Measurements from ENCODE around the gene UBXN11.

Gene UBXN11

DNA sequence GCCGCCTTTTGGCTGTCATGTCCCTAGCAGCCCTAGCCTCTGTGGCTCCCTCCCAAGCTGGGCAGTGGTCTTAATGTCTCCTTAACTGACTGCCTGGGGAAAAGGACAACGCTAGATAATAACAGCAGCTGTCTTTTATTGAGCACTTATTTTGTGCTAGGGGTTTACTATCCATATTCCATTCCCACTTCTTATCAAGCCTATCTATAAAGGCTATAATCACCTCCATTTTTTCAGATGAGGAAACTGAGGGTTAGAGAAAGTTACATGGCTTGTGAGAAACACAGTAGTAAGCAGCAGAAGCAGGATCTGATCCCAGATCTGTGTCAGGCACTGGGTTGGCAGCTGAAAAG is 20.4 kb downstream of the UBXN11 start:
- no peak for DNase-seq

DNA sequence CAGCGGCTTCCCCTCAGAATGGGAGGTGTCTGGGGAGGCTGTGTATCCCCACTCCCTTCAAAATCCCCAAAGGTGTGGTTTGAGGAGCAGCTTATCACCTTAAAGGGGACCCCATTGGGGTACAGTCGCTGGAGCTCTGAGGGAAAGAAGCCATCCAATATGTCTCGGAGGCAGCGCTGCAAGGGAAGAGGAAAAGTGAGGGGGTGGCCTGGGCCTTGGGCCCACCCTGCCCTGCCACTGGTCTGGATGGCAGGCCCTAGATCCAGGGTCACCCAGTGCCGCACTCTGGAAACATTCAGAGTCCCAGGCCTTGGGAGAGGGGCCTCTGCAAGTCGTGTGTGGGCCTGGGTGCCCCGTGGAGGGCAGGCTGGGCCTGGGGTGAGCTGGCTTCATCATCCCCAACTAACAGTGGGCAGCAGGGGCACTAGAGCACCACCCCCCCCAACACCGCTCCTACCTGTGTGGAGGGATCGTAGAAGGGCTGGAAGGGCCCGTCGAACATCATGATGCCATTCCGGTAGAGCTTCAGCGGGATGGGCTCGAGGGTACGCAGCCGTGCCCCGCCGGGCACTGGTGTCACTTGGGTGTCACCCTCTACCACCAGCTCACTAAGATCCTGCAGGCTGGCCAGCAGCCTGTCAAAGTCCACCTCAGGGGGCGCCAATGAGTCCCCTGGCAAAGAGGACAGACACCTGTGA is 20.9 kb downstream of the UBXN11 start:
- DNase-seq, result no peak

DNA sequence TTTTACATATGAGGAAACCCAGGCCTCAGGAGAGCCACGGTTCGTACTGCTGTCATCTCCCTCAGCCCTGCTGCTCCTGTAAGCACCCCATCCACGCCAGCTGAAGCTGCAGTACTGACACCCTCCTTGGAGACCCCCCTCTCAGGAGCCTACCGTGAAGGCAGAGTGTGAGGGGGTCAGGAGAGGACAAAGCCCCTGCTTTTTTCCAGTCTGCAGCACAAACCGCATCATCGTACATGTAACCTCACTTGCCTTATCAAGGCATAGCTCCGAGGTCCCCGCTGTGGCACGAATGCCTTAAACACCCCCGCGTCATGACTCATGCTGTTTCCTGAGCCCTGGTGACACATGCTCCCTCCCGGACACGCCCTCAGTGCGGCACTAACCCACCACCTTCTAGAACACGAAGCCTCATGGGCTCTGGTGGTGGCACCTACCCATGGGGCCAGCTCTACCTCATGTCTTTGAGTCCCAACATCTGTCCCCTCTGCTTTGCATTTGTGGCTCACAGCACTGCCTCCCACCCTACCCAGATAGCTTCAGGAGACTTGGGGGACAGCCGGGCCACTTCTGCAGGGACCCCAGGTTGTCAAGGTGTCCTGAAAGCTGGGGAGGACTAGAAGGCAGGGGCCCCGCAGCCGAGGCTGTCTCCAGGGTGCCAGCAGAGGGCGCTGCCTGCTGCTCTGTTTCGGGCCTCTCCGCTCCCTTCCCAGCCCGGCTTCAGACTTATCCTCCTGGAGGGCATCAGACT is 21.7 kb downstream of the UBXN11 start:
- peak in 17 of 56 donors; percentile 7 to 60 (median 18) for DNase-seq

DNA sequence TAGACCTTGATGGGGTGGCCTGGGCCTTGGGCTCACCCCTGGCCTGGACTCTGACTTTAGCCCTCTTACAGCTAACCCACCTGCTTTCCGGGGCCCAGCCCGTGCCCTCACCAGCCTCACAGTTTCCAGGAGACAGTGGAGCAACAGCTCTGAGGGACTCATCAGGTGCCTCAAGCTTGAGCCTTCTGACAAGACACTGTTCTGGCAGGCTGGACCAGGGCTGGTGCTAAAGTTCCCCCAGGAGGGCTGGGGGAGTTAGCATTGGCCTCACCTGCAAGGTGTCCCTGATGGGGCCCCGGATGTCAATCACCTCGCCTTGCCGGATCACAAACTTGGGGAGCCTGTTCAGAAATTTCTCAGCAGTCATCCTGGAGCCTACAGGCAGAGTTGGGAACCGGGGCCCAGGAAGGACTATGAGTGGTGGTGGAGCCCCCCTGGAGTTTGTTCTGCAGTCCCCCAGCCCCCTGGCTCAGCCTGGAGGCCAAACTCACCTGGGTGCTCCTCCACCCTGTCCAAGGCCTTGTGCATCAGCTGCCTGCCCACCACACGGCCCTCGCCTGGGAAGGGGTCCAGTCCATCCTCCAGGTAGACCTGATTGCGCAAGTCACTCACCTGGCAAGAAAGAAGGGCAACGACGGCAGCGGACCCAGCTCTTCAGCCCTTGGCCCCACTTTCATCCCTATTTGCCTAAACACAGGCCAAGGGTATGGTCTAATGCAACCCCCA is 22.4 kb downstream of the UBXN11 start:
- DNase-seq, result no peak

DNA sequence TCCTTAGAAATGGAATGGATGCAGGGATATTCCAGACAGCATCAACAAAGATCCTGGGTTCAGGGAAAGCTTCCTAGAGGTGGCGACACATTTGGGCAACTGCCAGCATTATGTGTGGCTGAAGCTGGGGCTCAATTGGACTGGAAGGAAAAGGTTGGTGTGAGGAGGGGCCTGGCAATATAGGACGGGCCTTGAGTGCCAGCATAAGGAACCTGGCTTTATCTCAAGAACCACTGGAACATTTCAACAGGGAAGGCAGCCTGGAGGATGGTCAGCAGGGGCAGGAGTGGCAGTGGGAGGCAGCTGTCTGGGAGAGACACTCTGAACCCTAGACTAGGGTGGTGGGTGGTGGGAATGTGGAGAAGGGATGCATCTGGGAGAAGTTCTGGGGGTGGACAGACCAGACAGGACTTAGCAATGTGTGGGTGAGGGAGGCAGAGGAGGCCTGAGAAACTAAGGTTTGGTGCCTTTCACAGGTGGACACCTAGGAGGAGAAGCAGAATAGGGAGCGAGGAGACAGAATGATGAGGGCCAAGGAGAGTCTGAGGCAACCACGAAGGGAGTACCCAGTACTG is 23.1 kb downstream of the UBXN11 start:
- DNase-seq, result no peak

DNA sequence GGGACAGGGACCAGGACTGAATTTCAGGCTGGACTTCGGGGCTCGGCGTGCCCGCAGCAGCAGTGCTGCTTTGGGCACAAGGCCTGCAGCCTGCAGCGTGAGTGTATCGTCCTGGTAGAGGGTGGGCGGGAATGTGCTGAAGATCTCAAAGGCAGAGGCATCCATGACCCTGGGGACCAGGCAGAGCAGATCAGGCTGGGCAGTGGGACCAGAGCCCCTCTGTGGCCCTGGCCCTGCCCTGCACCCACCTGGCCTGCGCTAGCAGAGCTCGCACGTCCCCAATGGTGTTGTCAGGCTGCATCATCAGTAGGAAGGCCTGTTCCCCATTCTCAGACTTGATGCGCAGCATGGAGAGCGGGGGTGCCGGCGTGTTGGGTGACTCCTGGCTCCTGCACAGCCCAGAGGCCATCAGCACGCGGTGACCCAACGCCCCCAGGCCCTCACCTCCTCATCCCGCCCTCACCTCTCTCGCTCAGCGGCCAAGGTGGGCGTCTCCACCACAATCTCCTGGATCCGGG is 24.0 kb downstream of the UBXN11 start:
- no peak for DNase-seq

DNA sequence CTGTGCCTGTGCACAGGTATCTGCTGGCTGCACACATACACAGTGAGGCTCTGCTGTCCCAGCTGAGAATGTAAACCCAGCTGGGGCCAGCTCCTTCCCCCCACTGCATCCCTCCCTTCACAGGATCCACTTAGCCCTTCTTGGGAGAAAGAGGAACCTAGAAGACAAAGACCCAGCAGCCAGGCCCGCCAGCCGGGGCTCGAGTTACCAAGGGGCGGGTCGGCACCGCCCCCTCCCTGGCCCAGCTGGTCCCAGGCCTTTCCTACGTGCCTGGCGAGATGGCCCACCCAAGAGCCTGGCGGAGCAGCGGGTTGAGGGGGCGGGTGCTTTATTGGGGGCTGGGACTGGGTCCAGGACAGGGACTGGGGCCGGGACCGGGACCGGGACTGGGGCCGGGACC is 24.5 kb downstream of the UBXN11 start:
- no peak for DNase-seq

DNA sequence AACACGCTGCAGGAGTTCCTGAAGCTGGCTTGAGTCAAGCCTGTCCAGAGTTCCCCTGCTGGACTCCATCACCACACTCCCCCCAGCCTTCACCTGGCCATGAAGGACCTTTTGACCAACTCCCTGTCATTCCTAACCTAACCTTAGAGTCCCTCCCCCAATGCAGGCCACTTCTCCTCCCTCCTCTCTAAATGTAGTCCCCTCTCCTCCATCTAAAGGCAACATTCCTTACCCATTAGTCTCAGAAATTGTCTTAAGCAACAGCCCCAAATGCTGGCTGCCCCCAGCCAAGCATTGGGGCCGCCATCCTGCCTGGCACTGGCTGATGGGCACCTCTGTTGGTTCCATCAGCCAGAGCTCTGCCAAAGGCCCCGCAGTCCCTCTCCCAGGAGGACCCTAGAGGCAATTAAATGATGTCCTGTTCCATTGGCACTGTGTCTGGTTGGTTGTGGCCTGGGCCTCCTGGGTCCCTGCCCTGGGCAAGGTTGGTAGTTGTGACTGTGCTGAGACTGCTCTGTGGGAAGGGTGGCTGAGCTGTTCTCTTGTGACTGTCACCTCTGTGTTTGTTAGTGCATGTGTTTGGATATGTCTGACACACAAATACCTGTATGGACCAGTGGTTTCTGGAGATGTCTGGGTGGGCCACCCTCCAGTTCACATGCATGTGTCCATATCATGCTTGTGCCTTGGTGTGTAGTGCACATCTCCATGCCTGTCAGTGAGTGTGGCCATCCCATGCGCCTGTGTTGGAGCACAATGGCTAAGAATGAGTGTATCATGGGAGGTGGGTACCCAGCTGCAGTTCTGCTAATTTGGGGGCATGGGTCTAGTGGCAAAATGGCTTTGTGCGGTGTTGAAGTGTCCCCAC is 25.1 kb downstream of the UBXN11 start:
- DNase-seq, result no peak

DNA sequence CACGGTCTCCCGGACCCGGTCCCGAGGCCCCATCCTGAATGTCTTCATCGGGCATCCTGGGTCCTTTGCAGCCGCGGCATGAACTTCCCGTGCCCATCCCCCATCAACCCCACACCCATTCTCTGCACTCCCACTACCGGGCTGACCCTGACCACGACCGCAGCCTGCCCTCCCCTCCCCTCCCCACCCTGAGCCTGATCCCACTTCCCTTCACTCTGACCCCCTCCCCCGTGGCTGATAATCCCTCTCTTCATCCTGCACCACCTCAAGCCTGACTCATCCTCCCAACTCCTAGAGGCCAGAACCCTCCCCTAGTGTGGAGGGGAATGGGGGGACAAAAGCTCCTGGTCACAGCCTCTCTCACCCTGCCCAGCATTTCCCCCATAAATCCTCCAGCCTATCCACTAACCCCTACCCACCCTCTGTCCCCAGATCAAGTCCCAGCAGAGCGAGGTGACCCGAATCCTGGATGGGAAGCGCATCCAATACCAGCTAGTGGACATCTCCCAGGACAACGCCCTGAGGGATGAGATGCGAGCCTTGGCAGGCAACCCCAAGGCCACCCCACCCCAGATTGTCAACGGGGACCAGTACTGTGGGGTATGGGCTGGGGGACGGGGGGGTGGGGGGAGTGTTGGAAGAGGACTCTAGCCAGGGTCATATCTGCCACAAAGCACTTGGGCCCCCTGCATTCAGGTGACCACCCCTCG is 25.9 kb downstream of the UBXN11 start:
- DNase-seq, result peak in 4 of 56 donors; percentile 49 to 75 (median 56)

DNA sequence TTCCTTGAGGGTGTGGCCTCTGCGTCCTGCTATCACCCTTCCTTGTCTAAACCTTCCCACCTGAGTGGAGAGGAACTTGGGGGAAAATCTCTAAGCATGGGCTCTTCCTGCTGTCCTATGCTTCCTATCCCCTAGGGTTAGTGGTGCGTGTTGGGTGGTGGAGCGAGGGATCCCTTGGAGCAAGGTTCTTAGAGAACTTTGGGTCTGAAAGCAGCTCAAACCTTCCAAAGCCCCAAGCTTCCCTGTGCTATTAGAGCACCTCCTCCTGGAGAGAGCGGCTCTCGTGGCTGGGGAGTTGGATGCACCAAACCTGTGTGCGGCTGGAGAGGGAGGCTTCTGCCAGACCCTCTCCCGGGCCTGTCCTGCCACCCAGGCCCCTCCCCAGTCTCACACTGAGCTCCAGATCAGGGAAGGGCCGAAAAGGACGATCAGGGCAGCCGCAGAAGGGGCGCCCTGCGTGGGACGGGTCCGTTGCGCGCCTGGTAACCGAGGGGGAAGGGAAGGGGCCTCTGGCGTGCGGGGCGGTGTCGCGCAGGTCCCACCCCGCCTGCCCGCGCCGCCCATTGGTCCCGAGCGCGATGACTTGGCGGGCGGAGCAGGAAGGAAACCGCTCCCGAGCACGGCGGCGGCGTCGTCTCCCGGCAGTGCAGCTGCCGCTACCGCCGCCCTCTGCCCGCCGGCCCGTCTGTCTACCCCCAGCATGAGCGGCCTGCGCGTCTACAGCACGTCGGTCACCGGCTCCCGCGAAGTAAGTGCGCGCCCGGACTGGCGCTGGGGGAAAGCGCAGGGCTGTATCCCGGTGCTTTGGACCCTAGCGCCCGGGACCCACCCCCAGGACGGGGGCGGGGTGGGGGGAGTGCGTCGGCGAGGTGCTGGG is 26.7 kb downstream of the UBXN11 start, which contains the start of gene SH3BGRL3:
Gene SH3BGRL3, plus strand, starts transcription at position 631 of the 877 bp plus-strand sequence. Its CDS starts 70 bp downstream, at position 701.
- DNase-seq, result peak in 53 of 56 donors; percentile 17 to 90 (median 72)

DNA sequence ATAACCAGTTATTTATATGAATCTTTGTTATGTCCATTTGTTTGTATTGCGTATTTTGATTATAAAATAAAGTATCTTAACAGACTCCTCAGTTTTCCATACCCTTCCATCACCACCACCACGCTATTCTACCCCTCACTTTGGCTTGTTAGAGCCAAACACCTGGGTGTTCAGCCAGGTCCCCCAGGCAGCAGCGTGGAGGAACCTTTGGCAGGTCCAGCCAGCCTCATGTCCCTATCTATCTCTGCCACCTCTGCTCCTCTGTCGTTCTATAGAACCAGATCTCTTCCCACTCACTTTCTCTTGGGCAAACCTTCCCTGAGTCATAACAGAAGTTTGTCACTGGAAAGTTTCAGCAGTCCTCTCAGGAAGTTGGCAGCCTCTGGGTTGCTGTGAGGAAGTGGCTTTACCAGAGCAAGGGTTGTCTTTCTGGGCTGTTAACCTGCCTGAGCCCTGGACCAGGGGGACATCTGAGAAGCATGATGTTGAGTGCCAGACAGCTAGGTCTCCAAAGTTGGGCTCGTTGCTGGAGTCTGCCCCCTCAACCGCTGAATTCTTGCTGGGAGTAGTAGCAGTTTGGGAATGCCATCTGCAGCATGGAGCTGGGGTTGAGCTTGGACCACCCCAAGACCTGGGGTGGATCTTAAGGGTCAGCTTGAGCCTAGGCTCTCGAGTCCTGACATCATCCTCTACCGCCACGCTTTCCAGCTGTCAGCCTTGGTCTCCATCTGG is 27.5 kb downstream of the UBXN11 start:
- DNase-seq, result peak in 1 of 56 donors; percentile 34

DNA sequence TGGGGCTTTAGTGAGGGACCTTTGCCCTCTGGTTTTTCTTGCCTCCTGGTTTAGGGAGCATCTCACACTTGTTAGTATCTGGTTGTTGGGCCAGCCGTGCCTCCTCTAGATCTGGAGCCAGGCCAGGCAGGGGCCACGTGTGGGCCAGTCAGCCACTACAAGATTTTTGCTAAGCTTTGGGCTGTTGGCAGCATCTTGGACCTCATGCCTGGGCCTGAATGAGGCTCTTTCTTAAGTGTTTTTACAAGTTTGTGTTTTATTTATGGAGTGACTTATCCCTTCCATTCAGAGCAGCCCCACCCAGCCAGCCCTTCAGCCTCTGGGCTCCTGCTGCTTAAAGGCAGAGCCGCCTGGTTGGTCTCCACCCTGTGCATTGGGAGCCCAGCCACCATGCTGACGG is 28.1 kb downstream of the UBXN11 start:
- peak in 13 of 56 donors; percentile 11 to 39 (median 24) for DNase-seq

DNA sequence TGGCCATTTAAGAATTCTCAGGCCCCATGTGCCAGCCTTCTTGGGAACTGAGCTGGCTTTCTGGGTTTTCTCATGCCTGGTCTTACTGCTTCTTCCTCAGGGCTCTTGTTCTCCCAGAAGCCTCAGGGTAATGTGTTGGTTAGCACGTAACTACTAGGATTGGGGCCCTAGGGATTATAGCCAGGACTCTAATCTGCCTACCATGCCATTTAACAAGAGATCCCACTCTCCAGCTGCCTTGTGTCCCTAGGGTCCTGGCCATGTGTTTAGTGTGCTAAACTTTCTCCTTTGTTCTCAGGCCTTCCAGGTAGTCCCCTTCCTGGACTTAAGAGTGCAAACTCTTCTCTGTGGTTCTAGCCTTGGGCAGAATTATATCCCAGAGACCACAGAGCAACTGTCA is 28.7 kb downstream of the UBXN11 start:
- no peak for DNase-seq

DNA sequence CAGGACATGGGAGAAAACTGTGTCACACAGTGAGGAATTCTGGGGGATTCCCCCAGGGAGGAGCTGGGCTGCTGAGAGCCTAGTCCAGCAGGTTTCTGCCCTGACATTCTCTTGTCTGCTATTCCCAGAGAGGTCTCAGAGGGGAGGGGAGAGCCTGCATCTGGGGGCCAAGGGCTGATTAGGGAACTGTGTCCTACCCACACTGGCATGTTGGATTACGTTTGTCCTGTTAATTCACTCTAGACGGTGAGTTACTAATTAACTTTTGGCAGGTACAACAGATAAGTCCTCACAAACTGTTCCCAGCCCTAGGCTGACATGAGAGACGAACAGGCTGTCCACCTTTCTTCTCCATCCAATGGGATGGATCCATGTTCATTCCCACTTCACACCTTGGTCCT is 29.2 kb downstream of the UBXN11 start:
- no peak for DNase-seq

DNA sequence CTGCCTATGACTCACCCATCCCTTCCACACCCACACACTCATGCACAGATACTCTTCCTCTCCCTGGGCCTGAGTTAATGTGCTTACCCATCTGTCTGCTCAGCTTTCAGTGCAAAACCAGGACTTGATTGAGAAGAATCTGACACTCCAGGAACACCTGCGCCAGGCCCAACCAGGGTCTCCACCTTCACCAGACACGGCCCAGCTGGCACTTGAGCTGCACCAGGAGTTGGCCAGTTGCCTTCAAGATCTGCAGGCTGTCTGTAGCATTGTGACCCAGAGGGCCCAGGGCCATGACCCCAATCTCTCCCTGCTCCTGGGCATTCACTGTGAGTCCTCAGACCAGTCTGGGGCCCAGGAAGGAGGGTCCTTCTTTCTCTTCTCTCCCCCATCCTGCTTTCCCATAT is 30.0 kb downstream of the UBXN11 start:
- DNase-seq, result peak in 1 of 56 donors; percentile 59

DNA sequence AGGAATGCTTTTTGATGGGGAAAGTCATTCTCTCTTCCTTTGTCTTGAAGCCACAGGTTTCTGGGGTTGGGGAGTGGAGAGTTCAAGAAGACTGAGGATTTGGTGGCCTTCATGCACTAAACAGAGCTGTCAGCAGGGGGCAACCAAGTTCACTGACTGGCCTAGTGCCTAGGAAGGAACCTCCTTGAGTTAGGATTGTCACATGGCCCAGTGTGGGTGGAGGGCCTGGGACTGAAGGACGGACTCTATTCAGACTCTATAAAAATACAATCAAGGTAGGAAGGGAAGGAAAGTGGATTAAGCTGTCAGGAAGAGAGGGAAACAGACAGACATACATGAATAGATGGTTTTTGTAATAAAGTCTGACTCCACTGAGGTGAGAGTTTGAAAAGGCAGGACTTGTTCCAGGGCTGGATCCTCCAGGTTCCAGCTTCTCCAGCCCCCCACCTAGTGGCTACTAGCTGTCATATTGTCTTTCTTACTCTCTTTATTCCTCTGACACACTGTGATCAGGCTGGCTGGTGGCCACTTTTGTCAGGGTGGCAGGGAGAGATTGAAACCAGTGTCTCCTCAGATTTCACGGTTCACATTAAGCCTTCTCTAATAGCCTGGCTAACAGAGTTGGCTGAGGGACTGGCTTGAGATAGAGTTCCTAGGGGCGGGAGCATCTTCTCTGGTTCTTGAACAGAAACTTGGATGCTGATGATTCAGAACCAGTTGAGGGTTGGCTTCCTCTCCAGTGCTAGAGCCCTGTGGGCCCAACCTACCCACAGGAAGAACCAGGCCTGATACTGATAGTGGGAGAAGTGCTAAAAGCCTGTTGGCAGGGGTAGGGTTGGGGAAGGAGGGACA is 30.6 kb downstream of the UBXN11 start:
- peak in 48 of 56 donors; percentile 24 to 87 (median 61) for DNase-seq

DNA sequence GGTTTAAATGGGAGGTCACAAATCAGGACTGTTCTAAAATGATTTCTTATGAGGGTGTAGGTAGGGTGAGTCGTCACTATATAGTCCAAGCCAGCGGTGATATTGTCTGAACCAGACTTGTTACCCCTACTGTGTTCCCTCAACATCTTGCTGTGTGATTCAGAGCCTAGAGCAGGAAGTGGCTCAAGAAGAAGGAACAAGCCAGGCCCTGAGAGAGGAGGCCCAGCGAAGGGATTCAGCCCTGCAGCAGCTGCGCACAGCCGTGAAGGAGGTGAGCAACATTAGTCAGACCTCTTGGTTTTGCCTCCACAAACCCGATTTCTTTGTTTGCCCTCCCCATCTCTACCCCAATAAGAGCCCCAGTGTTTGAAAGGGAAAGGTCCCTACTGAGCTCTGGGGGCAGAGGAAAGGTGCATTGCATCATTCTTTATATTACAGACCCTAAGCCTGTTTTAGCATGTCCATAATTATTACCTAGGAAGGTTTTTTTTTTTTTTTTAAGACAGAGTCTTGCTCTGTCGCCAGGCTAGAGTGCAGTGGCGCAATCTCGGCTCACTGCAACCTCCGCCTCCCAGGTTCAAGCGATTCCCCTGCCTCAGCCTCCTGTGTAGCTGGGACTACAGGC is 31.5 kb downstream of the UBXN11 start:
- no peak for DNase-seq

All from amygdala (tissue), 56 donors.